Sigmoid colon (tissue), 7 donors: ENCODE data around the gene RALY. TPM values are rescaled to one million over a fixed set of nuclear protein-coding genes. Genes with fewer than 3 reads are reported as not detected.

Source experiments
- DNase-seq: peaks from one replicate; pipeline ENCODE4 v3.0.0-alpha.2; 2019
- H3K27ac ChIP-seq, 4 donors: fragments of 200-600 bp; sonication (generic); one replicate each; pipeline ENCODE4 v1.5.1; 2016 to 2019; ENCODE audit warnings: mild to moderate bottlenecking in 1 of 4
- H3K27me3 ChIP-seq, 3 donors: fragments of 200-600 bp; sonication (generic); one replicate each; pipeline ENCODE4 v1.5.1; 2019; ENCODE audit warnings: mild to moderate bottlenecking in 1 of 3
- H3K36me3 ChIP-seq, 4 donors: fragments of 200-600 bp; sonication (generic); one replicate each; pipeline ENCODE4 v1.5.1; 2016 to 2019
- H3K4me1 ChIP-seq, 4 donors: fragments of 200-600 bp; sonication (generic); one replicate each; pipeline ENCODE4 v1.5.1; 2017 to 2019
- H3K4me3 ChIP-seq, 4 donors: fragments of 200-600 bp; sonication (generic); one replicate each; pipeline ENCODE4 v1.5.1; 2017 to 2019; ENCODE audit warnings: mild to moderate bottlenecking in 2 of 4, moderate library complexity in 1 of 4
- H3K9me3 ChIP-seq, 4 donors: fragments of 200-600 bp in 3 of 4; sonication (generic) in 3 of 4; one replicate each; pipeline versions ENCODE4 v1.5.1 to v1.6.1; 2013 to 2019
- EP300 ChIP-seq, 4 donors: sonication (generic); formaldehyde crosslinking; IDR thresholded peaks; one replicate each; pipeline ENCODE4 v1.6.1; 2017; ENCODE audit warnings: antibody characterized with exemption in 4 of 4
- POLR2A ChIP-seq, 2 donors: fragments of 450-650 bp; IDR thresholded peaks; one replicate each; pipeline ENCODE4 v1.6.1; 2016; ENCODE audit warnings: antibody characterized with exemption in 2 of 2, mild to moderate bottlenecking in 2 of 2, moderate library complexity in 2 of 2
- POLR2AphosphoS5 ChIP-seq, 4 donors: sonication (generic); formaldehyde crosslinking; IDR thresholded peaks; one replicate each; pipeline ENCODE4 v1.6.1; 2017; ENCODE audit warnings: antibody characterized with exemption in 4 of 4
- WGBS, 2 donors: extraction: QIAGEN DNeasy Blood & Tissue Kit; methylation state at CpG; one replicate each; pipeline ENCODE4 v1.1.7; 2013; 5-methylcytosine and 5-hydroxymethylcytosine counted together
- intact Hi-C: fragments of 100-400 bp; cut with DNase I; formaldehyde crosslinking; loops from one replicate; pipeline ENCODE4 v1.15.1; 2023
- polyA plus RNA-seq, 3 donors: library from polyadenylated mRNA; stranded (reverse); fragments of 200-250 nt; gene quantifications; one replicate each; pipeline ENCODE4 v1.2.3, GENCODE V29; 2013
- total RNA-seq, 4 donors: library from RNA; depleted of rRNA; stranded (reverse); fragments of >200 nt; gene quantifications; one replicate each; pipeline ENCODE4 v1.1.0, GENCODE V29; 2016
- TF ChIP-seq, protein P1 (sequence below), 4 experiments: fragments of 450-650 bp in 3 of 4; fragments of 200-600 bp in 1 of 4; IDR thresholded peaks; one replicate each; pipeline ENCODE4 v1.5.1; 2016 to 2019; ENCODE audit warnings: antibody characterized with exemption in 4 of 4, mild to moderate bottlenecking in 3 of 4, moderate library complexity in 2 of 4
- donor health status: healthy with polysubstance abuse.
- donor health status: Bipolar disorder and iron deficiency.
- donor health status: healthy.

RALY gene
- total and polyA plus RNA-seq, 7 donors = 75.1 to 233 (median 94.5) TPM

DNA sequence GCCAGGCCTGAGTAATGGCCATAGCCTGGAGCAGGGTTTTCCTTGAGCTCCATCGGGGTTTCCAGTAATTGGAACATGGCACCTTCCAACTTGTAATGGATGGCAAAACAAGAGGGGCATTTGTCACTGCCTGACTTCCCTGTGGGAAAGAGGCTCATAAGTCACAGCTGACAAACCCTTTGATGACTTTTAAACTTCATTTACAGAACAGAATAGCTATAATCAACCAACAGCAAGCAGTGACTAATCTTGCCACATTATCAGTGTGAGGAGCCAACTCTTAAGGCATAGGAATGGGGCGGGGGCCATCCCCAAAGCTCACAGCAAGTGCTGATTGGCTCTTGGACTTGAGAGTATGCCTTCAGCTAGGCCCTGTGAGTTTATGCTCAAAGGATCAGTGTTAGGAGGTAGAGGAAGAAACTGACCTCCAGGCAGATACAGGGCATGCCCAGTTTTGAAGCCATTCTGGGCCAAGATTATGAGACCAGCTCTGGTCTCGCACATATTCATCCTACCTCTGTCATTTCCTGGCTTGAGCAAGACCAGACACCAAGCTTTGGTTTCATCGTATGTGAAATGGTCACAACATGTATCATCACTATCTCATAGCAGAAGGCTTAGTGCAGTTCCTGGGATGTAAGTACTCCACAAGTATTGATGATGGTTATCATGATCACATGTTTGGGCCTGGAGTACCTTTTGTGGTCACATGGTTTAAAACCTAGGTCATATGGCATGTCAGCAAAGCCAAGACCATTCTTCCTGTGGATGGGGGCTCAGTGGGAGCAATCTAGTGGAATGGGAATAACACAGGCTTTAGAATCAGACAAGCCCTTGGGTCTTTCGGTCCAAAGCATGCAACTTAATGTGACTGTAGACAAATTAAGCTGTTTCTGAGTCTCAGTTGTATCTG lies 69.1 kb downstream of the RALY start:
- 93 to 97% methylated on average over 5 of the region's 5 CpGs for WGBS, 2 donors
- Histone ChIP-seq H3K27me3 (no peaks in the 10 kb centered on the region), H3K9me3 (no peaks in the 10 kb centered on the region), H3K4me1 (peaks cover 0 to 30% (median 21%) of the 10 kb centered on the region in 4 donors), H3K27ac (no peak overlapping the region), H3K36me3 (no peaks in the 10 kb centered on the region), H3K4me3 (no peak overlapping the region)
- intact Hi-C loops = no loop called here
- TF ChIP-seq, protein P1, sequence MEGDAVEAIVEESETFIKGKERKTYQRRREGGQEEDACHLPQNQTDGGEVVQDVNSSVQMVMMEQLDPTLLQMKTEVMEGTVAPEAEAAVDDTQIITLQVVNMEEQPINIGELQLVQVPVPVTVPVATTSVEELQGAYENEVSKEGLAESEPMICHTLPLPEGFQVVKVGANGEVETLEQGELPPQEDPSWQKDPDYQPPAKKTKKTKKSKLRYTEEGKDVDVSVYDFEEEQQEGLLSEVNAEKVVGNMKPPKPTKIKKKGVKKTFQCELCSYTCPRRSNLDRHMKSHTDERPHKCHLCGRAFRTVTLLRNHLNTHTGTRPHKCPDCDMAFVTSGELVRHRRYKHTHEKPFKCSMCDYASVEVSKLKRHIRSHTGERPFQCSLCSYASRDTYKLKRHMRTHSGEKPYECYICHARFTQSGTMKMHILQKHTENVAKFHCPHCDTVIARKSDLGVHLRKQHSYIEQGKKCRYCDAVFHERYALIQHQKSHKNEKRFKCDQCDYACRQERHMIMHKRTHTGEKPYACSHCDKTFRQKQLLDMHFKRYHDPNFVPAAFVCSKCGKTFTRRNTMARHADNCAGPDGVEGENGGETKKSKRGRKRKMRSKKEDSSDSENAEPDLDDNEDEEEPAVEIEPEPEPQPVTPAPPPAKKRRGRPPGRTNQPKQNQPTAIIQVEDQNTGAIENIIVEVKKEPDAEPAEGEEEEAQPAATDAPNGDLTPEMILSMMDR (IDR thresholded peaks at IDR 0.05) = no peak
- TF ChIP-seq POLR2A (IDR thresholded peaks at IDR 0.05) = no peak
- TF ChIP-seq EP300 (IDR thresholded peaks at IDR 0.05) = no peak
- no peak for TF ChIP-seq POLR2AphosphoS5 (IDR thresholded peaks at IDR 0.05)
- DNase-seq = no peak

GRCh38 chr20:34064286-34064685 lies 70.6 kb downstream of the RALY start:
- WGBS, 2 donors = 97 to 99% methylated on average over 3 of the region's 3 CpGs
- DNase-seq = no peak
- Histone ChIP-seq H3K27ac (no peak overlapping the region), H3K4me1 (peaks cover 0 to 41% (median 25%) of the 10 kb centered on the region in 4 donors), H3K4me3 (no peak overlapping the region), H3K27me3 (no peaks in the 10 kb centered on the region), H3K36me3 (no peaks in the 10 kb centered on the region), H3K9me3 (no peaks in the 10 kb centered on the region)
- intact Hi-C loops = no loop called here
- TF ChIP-seq POLR2A (IDR thresholded peaks at IDR 0.05) (no peak), EP300 (IDR thresholded peaks at IDR 0.05) (no peak), POLR2AphosphoS5 (IDR thresholded peaks at IDR 0.05) (no peak)
- TF ChIP-seq, protein P1 (IDR thresholded peaks at IDR 0.05) = no peak

- TF ChIP-seq EP300 (IDR thresholded peaks at IDR 0.05) = no peak
- TF ChIP-seq, protein P1 (IDR thresholded peaks at IDR 0.05) = no peak
- no peak for TF ChIP-seq POLR2A (IDR thresholded peaks at IDR 0.05)
- no peak for TF ChIP-seq POLR2AphosphoS5 (IDR thresholded peaks at IDR 0.05)
- DNase-seq = no peak
- peak overlapping the region in 3 of 4 donors; percentile 14 to 36 (median 26) for H3K27ac ChIP-seq
- no peaks in the 10 kb centered on the region for H3K27me3 ChIP-seq
- intact Hi-C loops = loop anchor here (5.0 kb wide), 1 partner anchor 68 kb away; no protein-coding TSS in a partner anchor
- H3K9me3 ChIP-seq = no peaks in the 10 kb centered on the region
- H3K4me3 ChIP-seq = no peak overlapping the region
- H3K36me3 ChIP-seq = no peaks in the 10 kb centered on the region
- H3K4me1 ChIP-seq = peaks cover 0 to 46% (median 30%) of the 10 kb centered on the region in 4 donors
- WGBS, 2 donors = 91 to 95% methylated on average over 2 of the region's 2 CpGs
These were observed 71.5 kb downstream of the RALY start for GRCh38 chr20:34065260-34065659.

- H3K4me1 ChIP-seq = peaks cover 0 to 35% (median 27%) of the 10 kb centered on the region in 4 donors
- intact Hi-C loops = loop anchor here (5.0 kb wide), 1 partner anchor 69 kb away; no protein-coding TSS in a partner anchor
- no peak overlapping the region for H3K4me3 ChIP-seq
- DNase-seq = no peak
- no peaks in the 10 kb centered on the region for H3K27me3 ChIP-seq
- no peaks in the 10 kb centered on the region for H3K36me3 ChIP-seq
- no peaks in the 10 kb centered on the region for H3K9me3 ChIP-seq
- no peak for TF ChIP-seq POLR2A (IDR thresholded peaks at IDR 0.05)
- TF ChIP-seq, protein P1 (IDR thresholded peaks at IDR 0.05) = no peak
- TF ChIP-seq EP300 (IDR thresholded peaks at IDR 0.05) = no peak
- TF ChIP-seq POLR2AphosphoS5 (IDR thresholded peaks at IDR 0.05) = no peak
- no peak overlapping the region for H3K27ac ChIP-seq
- WGBS, 2 donors = 80 to 87% methylated on average over 3 of the region's 3 CpGs
These were observed 72.9 kb downstream of the RALY start for GRCh38 chr20:34066476-34067090.
